Esophagus squamous epithelium (tissue), 5 donors: ENCODE measurements around the gene RIMBP2. TPM values are rescaled to one million over a fixed set of nuclear protein-coding genes. Genes with fewer than 3 reads are reported as not detected.

ENCODE experiments used
- DNase-seq: peaks from one replicate; lab custom pipeline; 2025; lab: John Stamatoyannopoulos, UW
- H3K27ac ChIP-seq, 4 donors: fragments of 200-600 bp; sonication (generic); one replicate each; pipeline ENCODE4 v1.5.1; 2016 to 2019; ENCODE audit warnings: mild to moderate bottlenecking in 1 of 4
- H3K27me3 ChIP-seq, 4 donors: fragments of 200-600 bp; sonication (generic); 1 replicate in 3 of 4; 2 replicates in 1 of 4; pipeline versions ENCODE4 v1.5.1 to v1.6.0; 2017 to 2021; ENCODE audit warnings: antibody characterized with exemption in 1 of 4
- H3K36me3 ChIP-seq, 3 donors: fragments of 200-600 bp; sonication (generic); one replicate each; pipeline ENCODE4 v1.5.1; 2016 to 2019
- H3K4me1 ChIP-seq, 3 donors: fragments of 200-600 bp; sonication (generic); one replicate each; pipeline ENCODE4 v1.5.1; 2017 to 2019
- H3K4me3 ChIP-seq, 4 donors: fragments of 200-600 bp; sonication (generic); 1 replicate in 3 of 4; 2 replicates in 1 of 4; pipeline ENCODE4 v1.5.1; 2016 to 2019; ENCODE audit warnings: mild to moderate bottlenecking in 2 of 4, moderate library complexity in 1 of 4
- H3K9me3 ChIP-seq, 3 donors: fragments of 200-600 bp; sonication (generic); one replicate each; pipeline ENCODE4 v1.5.1; 2016 to 2019
- CTCF ChIP-seq, 6 experiments: fragments of 450-650 bp in 4 of 6; fragments of 200-600 bp in 2 of 6; sonication (generic) in 2 of 6; IDR thresholded peaks; one replicate each; pipeline ENCODE4 v1.5.1; 2016 to 2019; ENCODE audit warnings: antibody characterized with exemption in 6 of 6, mild to moderate bottlenecking in 4 of 6, moderate library complexity in 4 of 6
- POLR2A ChIP-seq, 4 donors: fragments of 450-650 bp; IDR thresholded peaks; one replicate each; pipeline ENCODE4 v1.6.1; 2017; ENCODE audit warnings: antibody characterized with exemption in 4 of 4, mild to moderate bottlenecking in 4 of 4, moderate library complexity in 3 of 4
- WGBS, 2 donors: methylation state at CpG; one replicate each; pipeline ENCODE4 v1.1.5; 2018; 5-methylcytosine and 5-hydroxymethylcytosine counted together
- intact Hi-C: fragments of 100-400 bp; cut with DNase I; formaldehyde crosslinking; loops from one replicate; pipeline ENCODE4 v1.15.0; 2022
- total RNA-seq, 4 donors: library from RNA; depleted of rRNA; stranded (reverse); fragments of >200 nt; gene quantifications; one replicate each; pipeline ENCODE4 v1.1.0, GENCODE V29; 2016
- donor health status: DM: yes; HTN: yes; CAD: no.

Gene RIMBP2
- total RNA-seq, 4 donors from 2014 or later = 0.08 to 0.76 (median 0.46) TPM

DNA sequence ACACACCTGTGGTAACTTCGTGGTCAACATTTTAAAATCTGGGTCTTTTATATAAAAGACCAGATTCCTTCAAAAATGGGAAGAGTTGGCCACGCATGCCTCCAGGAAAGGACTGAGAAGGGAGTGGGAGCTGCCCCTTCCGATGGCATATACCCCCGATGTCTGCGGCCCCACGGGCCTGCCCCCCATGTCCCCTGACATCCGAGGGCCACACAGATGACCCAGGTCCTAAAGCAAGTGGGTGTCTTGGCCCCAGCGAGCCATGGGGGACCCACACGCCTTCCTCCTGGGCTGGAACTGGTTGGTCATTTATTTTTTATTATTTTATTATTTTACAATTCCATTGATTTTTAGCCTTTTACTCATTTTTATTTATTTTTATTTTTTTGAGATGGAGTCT is 235.9 kb downstream of the RIMBP2 start:
- no peaks in the 10 kb centered on the region for H3K36me3 ChIP-seq
- H3K9me3 ChIP-seq = no peaks in the 10 kb centered on the region
- no peak for DNase-seq
- peaks cover 0 to 8% (median 0%) of the 10 kb centered on the region in 3 donors for H3K4me1 ChIP-seq
- intact Hi-C loops = no loop called here
- TF ChIP-seq CTCF (IDR thresholded peaks at IDR 0.05) = no peak
- WGBS, 2 donors = 89 to 90% methylated on average over 9 of the region's 9 CpGs
- H3K4me3 ChIP-seq = no peak overlapping the region
- peaks cover 0 to 22% (median 0%) of the 10 kb centered on the region in 4 donors for H3K27me3 ChIP-seq
- H3K27ac ChIP-seq = no peak overlapping the region

DNA sequence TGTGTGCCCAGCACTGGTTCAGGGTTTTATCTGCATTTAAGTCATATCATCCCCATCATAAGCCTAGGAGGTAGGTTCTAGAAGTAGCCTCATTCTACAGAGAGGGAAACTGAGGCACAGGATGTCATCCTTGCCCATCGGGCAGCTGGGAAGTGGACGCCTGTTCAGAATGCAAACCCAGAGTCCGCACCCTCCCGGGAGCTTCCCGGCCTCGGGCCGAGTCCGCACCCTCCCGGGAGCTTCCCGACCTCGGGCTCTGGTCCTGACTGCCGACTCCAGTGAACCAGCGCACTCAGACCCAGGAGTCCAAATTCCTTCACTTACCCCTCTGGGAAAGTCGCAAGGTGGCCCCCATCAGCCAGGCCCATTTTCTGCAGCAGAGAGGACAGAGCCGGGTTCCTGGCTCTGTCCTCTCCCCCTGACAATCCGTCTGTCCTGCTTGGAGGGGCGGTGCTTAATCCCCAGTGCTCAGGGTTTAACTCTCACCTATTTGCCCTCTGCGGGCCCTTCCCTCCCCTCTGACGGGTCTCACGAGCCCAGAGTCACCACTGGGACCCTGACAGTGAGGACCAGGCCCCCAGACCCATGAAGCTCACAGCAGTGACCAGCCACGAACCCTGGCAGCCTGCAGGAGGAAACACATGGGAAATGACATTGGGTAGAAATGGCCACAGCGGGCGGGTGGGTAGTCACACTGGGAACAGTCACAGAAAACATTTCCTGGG is 236.5 kb downstream of the RIMBP2 start:
- no peak for DNase-seq
- WGBS, 2 donors = 68 to 69% methylated on average over 6 to 14 of the region's 23 CpGs
- Histone ChIP-seq H3K27me3 (peaks cover 0 to 24% (median 0%) of the 10 kb centered on the region in 4 donors), H3K36me3 (no peaks in the 10 kb centered on the region), H3K4me1 (peaks cover 0 to 8% (median 0%) of the 10 kb centered on the region in 3 donors), H3K27ac (no peak overlapping the region), H3K9me3 (no peaks in the 10 kb centered on the region), H3K4me3 (no peak overlapping the region)
- intact Hi-C loops = no loop called here
- TF ChIP-seq POLR2A (IDR thresholded peaks at IDR 0.05) (no peak), CTCF (IDR thresholded peaks at IDR 0.05) (no peak)

- Histone ChIP-seq H3K9me3 (no peaks in the 10 kb centered on the region), H3K4me3 (no peak overlapping the region), H3K27ac (no peak overlapping the region), H3K36me3 (no peaks in the 10 kb centered on the region), H3K4me1 (peaks cover 0 to 8% (median 0%) of the 10 kb centered on the region in 3 donors), H3K27me3 (peaks cover 0 to 26% (median 0%) of the 10 kb centered on the region in 4 donors)
- intact Hi-C loops = no loop called here
- DNase-seq = no peak
- TF ChIP-seq CTCF (IDR thresholded peaks at IDR 0.05) = no peak
- TF ChIP-seq POLR2A (IDR thresholded peaks at IDR 0.05) = no peak
- WGBS, 2 donors = 79 to 89% methylated on average over 6 to 10 of the region's 21 CpGs
Measured at GRCh38 chr12:130478786-130479185, 237.3 kb downstream of the RIMBP2 start.

GRCh38 chr12:130477701-130478100 is 238.4 kb downstream of the RIMBP2 start:
- TF ChIP-seq POLR2A (IDR thresholded peaks at IDR 0.05) (no peak), CTCF (IDR thresholded peaks at IDR 0.05) (no peak)
- intact Hi-C loops = no loop called here
- Histone ChIP-seq H3K27me3 (peaks cover 0 to 26% (median 0%) of the 10 kb centered on the region in 4 donors), H3K27ac (no peak overlapping the region), H3K9me3 (no peaks in the 10 kb centered on the region), H3K36me3 (no peaks in the 10 kb centered on the region), H3K4me3 (no peak overlapping the region), H3K4me1 (peaks cover 0 to 8% (median 0%) of the 10 kb centered on the region in 3 donors)
- no peak for DNase-seq
- 76 to 77% methylated on average over 5 to 6 of the region's 9 CpGs for WGBS, 2 donors

GRCh38 chr12:130477266-130477665 is 238.8 kb downstream of the RIMBP2 start:
- H3K9me3 ChIP-seq = no peaks in the 10 kb centered on the region
- H3K4me1 ChIP-seq = peaks cover 0 to 8% (median 0%) of the 10 kb centered on the region in 3 donors
- H3K4me3 ChIP-seq = no peak overlapping the region
- TF ChIP-seq POLR2A (IDR thresholded peaks at IDR 0.05) (no peak), CTCF (IDR thresholded peaks at IDR 0.05) (no peak)
- H3K27ac ChIP-seq = no peak overlapping the region
- intact Hi-C loops = no loop called here
- DNase-seq = no peak
- 75 to 78% methylated on average over 12 of the region's 12 CpGs for WGBS, 2 donors
- H3K36me3 ChIP-seq = no peaks in the 10 kb centered on the region
- H3K27me3 ChIP-seq = peaks cover 0 to 25% (median 0%) of the 10 kb centered on the region in 4 donors
